ENCODE data around the gene ADAMTSL1. TPM values are rescaled to one million over a fixed set of nuclear protein-coding genes. Genes with fewer than 3 reads are reported as not detected.

Gene ADAMTSL1
- total and polyA plus RNA-seq, 2 of the 13 experiments (the other 11 are each of a cell fraction or from before 2014, with no cell fraction given), result not detected

DNA sequence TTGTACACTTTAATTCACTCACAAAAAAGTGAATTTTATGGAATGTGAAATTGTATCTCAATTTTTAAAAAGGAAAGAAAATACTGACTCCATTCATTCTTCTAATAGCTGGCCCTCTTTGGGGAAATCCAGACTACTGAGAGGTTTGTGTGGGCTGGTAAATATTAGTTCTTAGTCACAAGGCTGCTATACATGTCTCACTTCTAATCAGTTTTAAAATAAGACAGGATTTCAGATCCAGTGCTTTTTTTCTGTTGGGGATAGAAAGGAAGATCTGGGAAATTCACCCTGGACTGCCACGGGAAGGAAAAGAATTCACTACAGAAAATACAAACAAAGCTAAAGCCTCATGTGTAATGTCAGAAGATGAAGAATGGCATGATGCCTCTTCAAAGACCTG is 32.7 kb upstream of the ADAMTSL1 start:
- intact Hi-C loops (cut with micrococcal nuclease; ENCODE audit: unreplicated experiment), result no loop called here
- BruUV-seq (replicated peaks), result no TSS peak
- no peaks in the 10 kb centered on the region for H3K9me3 ChIP-seq (ENCODE audit: low read length)
- no peak for ATAC-seq
- no peak overlapping the region for H2AFZ ChIP-seq (ENCODE audit: low read length)
- no peaks in the 10 kb centered on the region for H3K36me3 ChIP-seq (replicated peaks in 1 of 2; ENCODE audit: control insufficient read depth in 1 of 2, insufficient read depth in 2 of 2, low read length in 2 of 2)
- no peak overlapping the region for H3K4me3 ChIP-seq (replicated peaks in 1 of 3; ENCODE audit: insufficient read depth in 1 of 3, low read depth in 2 of 3, low read length in 3 of 3)
- H4K20me1 ChIP-seq (ENCODE audit: insufficient read depth, low read length), result no peaks in the 10 kb centered on the region
- 0 out of 5 replicates have a peak, but pooled peaks cover 0 to 10% of the 10 kb centered on the region in 2 experiments for H3K27me3 ChIP-seq (ENCODE audit: control insufficient read depth in 1 of 2, insufficient read depth in 2 of 2, low read length in 2 of 2)
- 0 out of 2 replicates have a peak, but pooled peaks cover 14% of the 10 kb centered on the region for H3K4me1 ChIP-seq (ENCODE audit: insufficient read depth, low read length)
- H3K79me2 ChIP-seq (ENCODE audit: insufficient read depth, low read length), result no peaks in the 10 kb centered on the region
- in situ Hi-C loops (cut with HindIII; ENCODE audit: extremely low pct_ligation_motif_present, low pct_unique_long_range_greater_than_20kb), result loop anchor here (5.0 kb wide), 1 partner anchor 189 kb away; no protein-coding TSS in a partner anchor
- no peak overlapping the region for H3K9ac ChIP-seq (ENCODE audit: insufficient read depth, low read depth, low read length)
- no peak for DNase-seq (ENCODE audit: low spot score)
- FAIRE-seq, result no peak
- ChIA-PET CTCF (ENCODE audit: low intra/inter-chr PET ratio, low total read pairs) (no interaction called here), POLR2A (no interaction called here)
- no peak overlapping the region for H3K27ac ChIP-seq (ENCODE audit: extremely low read length, insufficient read depth, low read length)
- 0% methylated on average over 1 of the region's 1 CpG for WGBS (ENCODE audit: low lambda C conversion rate)
- no peak overlapping the region for H3K4me2 ChIP-seq (ENCODE audit: low read depth, low read length)
- TF ChIP-seq NR2C2 (CRISPR knock-in tag; IDR thresholded peaks at IDR 0.05; ENCODE audit: borderline replicate concordance) (no peak), ZFP37 (CRISPR knock-in tag; IDR thresholded peaks at IDR 0.05; ENCODE audit: borderline replicate concordance) (no peak), IRF9 (CRISPR knock-in tag; IDR thresholded peaks at IDR 0.05; ENCODE audit: borderline replicate concordance) (no peak), NRL (CRISPR knock-in tag; IDR thresholded peaks at IDR 0.05; ENCODE audit: borderline replicate concordance) (no peak), ZNF550 (CRISPR knock-in tag; IDR thresholded peaks at IDR 0.05; ENCODE audit: borderline replicate concordance) (no peak), ZFP36L1 (CRISPR knock-in tag; IDR thresholded peaks at IDR 0.05) (no peak), MTF2 (CRISPR knock-in tag; IDR thresholded peaks at IDR 0.05; ENCODE audit: borderline replicate concordance) (no peak), ZFP36L2 (CRISPR knock-in tag; IDR thresholded peaks at IDR 0.05) (no peak), KLF11 (CRISPR knock-in tag; IDR thresholded peaks at IDR 0.05) (no peak), SP2 (CRISPR knock-in tag; IDR thresholded peaks at IDR 0.05) (no peak), ZNF891 (CRISPR knock-in tag; IDR thresholded peaks at IDR 0.05) (no peak), ZNF878 (CRISPR knock-in tag; IDR thresholded peaks at IDR 0.05) (no peak), NFIB (CRISPR knock-in tag; IDR thresholded peaks at IDR 0.05; ENCODE audit: borderline replicate concordance) (no peak), GABPA (IDR thresholded peaks at IDR 0.05; ENCODE audit: low read depth, low read length) (no peak), GABPA (CRISPR knock-in tag; IDR thresholded peaks at IDR 0.05; ENCODE audit: low read depth) (no peak)
- TF ChIP-seq, protein P1, sequence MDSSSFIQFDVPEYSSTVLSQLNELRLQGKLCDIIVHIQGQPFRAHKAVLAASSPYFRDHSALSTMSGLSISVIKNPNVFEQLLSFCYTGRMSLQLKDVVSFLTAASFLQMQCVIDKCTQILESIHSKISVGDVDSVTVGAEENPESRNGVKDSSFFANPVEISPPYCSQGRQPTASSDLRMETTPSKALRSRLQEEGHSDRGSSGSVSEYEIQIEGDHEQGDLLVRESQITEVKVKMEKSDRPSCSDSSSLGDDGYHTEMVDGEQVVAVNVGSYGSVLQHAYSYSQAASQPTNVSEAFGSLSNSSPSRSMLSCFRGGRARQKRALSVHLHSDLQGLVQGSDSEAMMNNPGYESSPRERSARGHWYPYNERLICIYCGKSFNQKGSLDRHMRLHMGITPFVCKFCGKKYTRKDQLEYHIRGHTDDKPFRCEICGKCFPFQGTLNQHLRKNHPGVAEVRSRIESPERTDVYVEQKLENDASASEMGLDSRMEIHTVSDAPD (CRISPR knock-in tag; IDR thresholded peaks at IDR 0.05), result no peak

All from HepG2 (cell line).